COR-L47 (cell line): ENCODE measurements around the gene FAM118B.
A peak's percentile ranks its signal among the peaks of the same experiment; 100 is the strongest.
"Not testable (repeated sequence)": the region's sequence is repeated elsewhere in the genome, so short reads cannot be mapped to it uniquely, and the experiment has no call there.

Experiments used
- DNase-seq: peaks from one replicate; lab custom pipeline; 2025; lab: John Stamatoyannopoulos, UW

FAM118B gene

GRCh38 chr11:126277322-126277721 is 65.7 kb downstream of the FAM118B start:
- DNase-seq, result no peak

DNA sequence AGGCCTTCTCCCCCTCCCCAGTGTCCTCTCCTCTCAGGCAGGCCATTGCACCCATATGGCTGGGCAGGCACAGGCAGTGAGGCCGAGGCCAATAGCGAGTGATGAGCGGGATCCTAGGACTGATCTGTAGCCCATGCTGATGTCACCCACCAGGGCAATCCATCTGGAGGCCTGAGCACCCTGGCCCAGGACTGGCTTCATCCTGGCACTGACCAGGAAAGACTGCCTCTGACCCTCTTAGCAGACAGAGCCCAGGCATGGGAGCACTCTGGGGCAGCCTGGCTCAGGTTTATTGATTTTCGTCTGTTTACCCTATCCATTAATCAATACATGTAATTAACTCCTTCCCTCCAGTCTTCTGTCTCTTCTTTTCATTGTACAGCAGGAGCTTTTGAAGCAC is 66.2 kb downstream of the FAM118B start:
- DNase-seq, result no peak

DNA sequence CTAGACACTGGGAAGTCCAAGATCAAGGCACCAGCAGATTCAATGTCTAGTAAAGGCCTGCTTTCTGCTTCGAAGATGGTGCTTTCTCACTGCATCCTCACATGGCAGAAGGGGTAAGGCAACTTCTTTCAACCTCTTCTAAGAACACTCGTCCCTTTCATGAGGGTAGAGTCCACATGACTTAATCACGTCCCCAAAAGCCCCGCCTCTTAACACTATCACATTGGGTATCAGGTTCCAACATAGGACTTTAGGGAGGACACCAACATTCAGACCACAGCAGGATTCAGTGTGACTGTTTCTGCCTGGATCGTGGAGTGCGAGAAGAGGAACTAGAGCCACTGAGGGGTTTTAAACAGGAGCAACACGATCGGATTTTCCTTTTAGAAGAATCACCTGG is 67.6 kb downstream of the FAM118B start:
- no peak for DNase-seq

DNA sequence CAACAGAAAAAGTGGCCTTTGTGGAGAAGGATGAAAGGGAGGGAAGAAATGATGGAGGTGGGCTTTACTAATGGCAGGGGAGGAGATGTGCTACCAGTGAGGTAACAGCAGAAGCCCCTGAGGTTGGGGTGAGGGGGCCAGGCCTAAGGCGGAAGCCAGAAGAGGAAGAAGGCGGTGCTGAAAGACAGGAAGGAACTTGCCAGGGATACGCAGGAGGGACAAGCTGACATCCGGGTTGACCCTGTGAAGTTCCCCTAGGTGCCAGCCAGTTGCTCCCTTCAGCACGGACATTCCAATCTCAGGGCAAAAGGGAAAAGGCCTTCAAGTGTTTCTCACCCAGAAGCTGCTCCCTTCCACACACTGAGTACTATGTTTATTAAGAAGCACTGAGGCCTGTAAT is 69.0 kb downstream of the FAM118B start:
- no peak for DNase-seq

DNA sequence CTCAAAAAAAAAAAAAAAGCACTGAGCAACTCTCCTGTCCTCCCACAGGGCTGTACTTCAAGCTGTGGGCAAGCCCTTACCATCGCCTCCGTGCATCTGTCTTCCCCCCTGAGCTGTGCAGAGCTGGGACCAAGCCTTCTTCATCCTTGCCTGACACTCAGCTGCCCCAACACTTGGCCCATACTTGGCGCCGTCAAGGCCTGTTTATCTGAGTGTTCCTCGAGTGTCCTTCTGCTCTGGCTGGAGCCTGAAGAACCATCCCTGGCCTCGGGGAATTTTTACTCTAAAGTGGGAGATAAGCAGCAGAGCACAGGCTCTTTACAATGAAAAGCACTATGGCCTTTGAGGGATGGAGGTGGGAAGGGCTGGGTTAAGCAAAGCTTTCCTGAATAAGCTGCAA is 69.7 kb downstream of the FAM118B start:
- DNase-seq, result no peak

GRCh38 chr11:126281666-126282175 is 70.1 kb downstream of the FAM118B start:
- no peak for DNase-seq

- peak; percentile 48 for DNase-seq
Measured at GRCh38 chr11:126282361-126282735, 70.8 kb downstream of the FAM118B start.

DNA sequence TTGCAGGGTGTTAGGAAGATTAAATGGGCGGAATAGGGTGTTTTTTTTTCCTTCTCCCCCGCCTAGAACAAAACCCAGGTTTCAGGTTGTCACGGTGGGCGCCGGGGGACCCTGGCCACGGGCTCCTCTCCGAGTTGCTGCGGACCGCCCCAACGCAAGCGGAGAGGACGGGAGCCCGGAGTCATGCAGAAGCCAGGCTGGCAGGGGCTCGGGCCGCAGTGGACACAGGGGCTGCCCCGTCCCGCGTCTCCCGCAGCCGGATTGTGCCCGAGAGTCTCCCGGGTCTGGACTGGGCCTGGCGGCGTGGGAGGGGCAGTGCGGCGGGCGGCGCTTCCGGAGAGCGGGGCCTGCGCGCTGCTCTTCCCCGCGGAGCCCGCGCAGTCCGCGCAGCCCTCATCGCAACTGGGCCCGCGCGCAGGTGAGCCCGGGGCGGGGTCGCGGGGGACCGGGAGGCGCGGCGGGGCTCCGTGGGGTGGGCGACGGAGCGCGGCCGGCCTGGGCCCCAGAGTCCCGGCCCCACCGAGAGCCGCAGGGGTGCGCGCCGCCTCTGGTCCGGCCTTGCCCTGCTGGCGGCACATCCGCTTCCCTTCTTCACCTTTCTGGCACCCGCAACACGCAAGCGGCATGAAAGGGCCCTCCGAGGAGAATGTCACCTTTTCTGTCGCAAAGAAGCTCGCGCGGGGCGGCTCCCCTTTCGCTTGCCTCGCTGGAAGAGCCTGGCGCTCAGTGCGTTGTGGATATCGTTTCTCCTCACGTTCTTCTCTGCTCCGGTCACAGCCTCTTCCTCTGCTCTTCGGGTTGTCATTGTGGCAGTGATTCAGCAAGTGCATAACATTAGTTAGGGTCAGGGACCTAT is 71.4 kb downstream of the FAM118B start, which contains the start of gene TIRAP:
TSS of gene TIRAP (plus strand) at position 358 of the 856 bp plus-strand sequence. CDS start 7,802 bp downstream, outside the sequence.
- peak; percentile 49 for DNase-seq

DNA sequence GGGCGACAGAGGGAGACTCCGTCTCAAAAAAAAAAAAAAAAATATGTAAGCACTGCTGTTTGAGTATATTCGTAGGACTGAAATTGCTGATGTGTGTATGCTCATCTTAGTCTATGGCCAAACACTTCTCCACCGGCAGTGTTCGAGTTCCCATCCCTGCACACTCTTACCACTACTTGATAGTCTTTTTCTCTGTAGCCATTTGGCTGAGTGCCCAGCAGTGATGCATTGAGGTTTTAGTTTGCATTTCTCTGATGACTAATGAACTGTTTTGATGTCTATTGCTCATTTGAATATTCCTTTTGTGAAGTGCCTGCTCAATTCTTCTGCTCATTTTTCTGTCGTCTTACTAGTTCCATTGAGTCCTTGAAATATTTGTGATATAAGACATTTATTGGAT is 73.2 kb downstream of the FAM118B start:
- DNase-seq, result peak; percentile 67

- DNase-seq, result no peak
Measured at GRCh38 chr11:126288237-126288636, 76.7 kb downstream of the FAM118B start.

- no peak for DNase-seq
Measured at GRCh38 chr11:126290887-126291286, 79.3 kb downstream of the FAM118B start.

- DNase-seq, result no peak
Measured at GRCh38 chr11:126293726-126294125, 82.1 kb downstream of the FAM118B start.

GRCh38 chr11:126297004-126297403 is 85.4 kb downstream of the FAM118B start:
- no peak for DNase-seq

GRCh38 chr11:126303623-126304456 is 92.3 kb downstream of the FAM118B start, which contains the start of gene DCPS:
Gene DCPS, plus strand, starts transcription at chr11:126304060. Its CDS starts 21 bp downstream, at chr11:126304081.
- peak; percentile 81 for DNase-seq

GRCh38 chr11:126304457-126305075 is 93.0 kb downstream of the FAM118B start:
- DNase-seq, result no peak

- DNase-seq, result no peak
Measured at GRCh38 chr11:126305699-126306098, 94.1 kb downstream of the FAM118B start.

DNA sequence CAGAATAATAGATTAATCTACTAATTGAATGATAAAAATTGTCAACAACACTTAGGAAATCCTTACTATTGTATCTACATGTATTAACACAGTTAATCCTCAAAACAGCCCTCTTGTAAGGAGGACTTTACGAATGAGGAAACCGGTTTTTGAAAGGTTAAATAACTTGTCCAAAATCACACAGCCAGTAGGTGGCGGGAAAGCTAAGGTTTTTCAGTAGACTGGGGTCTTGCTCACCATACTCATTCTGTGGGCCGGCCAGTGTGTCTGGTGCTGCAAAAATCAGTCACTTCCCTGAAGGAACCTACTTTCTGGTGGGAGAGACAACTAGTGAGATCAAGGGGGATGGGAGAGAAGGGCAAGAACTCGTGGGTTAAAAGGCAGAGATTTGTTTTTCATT is 96.1 kb downstream of the FAM118B start:
- DNase-seq, result peak; percentile 31

GRCh38 chr11:126308271-126308671 is 96.7 kb downstream of the FAM118B start:
- DNase-seq, result no peak

GRCh38 chr11:126308771-126309170 is 97.2 kb downstream of the FAM118B start:
- not testable (repeated sequence) for DNase-seq

- DNase-seq, result peak; percentile 29
Measured at GRCh38 chr11:126310200-126310991, 98.8 kb downstream of the FAM118B start.

DNA sequence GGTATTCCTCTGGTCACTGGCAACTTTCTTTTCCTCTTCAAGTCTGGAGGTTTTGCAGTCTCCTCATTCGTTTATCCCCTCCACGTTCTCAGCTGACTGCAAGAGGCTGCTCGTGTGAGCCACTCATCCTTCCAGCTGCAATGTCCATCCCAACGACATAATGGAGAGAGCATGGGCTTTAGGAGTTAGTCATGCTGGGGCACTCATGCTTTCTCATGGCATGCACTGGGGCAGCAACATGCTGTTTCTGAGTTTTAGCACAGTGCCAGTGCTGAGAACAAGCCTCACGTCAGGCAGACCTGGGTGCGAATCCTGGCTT is 99.4 kb downstream of the FAM118B start:
- no peak for DNase-seq
